Measurements from ENCODE around the gene CD28. TPM values are rescaled to one million over a fixed set of nuclear protein-coding genes. Genes with fewer than 3 reads are reported as not detected.

Gene CD28
- total RNA-seq, 4 donors from 2014 or later, result 1.6 to 16.3 (median 6.0) TPM

DNA sequence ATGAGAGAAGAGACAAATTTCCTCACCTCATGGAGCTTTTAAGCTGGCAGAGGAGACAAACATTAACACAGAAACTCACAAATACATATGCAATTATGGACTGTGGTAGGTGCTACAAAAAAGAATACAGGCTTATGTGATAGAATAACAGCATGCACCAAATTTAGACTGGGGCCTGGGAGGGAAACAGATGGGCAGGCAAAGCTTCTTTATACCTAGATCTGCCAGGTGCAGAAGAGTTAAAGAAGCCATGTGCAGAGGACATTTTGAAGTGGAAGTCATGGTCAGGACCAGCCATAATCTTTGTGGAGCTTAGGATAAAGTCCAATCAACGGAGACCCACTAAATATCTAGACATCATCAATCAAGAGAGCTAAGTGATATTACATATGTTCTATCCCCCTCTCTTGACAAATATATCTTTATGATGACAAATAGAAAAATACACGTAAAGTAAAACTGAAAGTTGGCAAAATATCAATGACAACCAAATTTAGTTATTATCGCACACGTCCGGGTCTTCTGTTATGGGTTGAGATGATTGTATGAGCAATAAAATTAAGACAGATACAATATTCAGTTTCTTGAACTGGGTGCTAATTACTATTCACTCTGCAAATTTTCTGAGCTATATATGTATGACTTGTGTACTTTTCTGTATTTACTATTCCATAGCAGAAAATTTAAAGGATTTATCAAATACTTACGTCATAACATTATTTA is 44.1 kb downstream of the CD28 start:
- no peak for ATAC-seq (ENCODE audit: low FRiP score)
- TF ChIP-seq, protein P1, sequence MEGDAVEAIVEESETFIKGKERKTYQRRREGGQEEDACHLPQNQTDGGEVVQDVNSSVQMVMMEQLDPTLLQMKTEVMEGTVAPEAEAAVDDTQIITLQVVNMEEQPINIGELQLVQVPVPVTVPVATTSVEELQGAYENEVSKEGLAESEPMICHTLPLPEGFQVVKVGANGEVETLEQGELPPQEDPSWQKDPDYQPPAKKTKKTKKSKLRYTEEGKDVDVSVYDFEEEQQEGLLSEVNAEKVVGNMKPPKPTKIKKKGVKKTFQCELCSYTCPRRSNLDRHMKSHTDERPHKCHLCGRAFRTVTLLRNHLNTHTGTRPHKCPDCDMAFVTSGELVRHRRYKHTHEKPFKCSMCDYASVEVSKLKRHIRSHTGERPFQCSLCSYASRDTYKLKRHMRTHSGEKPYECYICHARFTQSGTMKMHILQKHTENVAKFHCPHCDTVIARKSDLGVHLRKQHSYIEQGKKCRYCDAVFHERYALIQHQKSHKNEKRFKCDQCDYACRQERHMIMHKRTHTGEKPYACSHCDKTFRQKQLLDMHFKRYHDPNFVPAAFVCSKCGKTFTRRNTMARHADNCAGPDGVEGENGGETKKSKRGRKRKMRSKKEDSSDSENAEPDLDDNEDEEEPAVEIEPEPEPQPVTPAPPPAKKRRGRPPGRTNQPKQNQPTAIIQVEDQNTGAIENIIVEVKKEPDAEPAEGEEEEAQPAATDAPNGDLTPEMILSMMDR (IDR thresholded peaks at IDR 0.05), result no peak
- DNase-seq (ENCODE audit: low spot score), result no peak

DNA sequence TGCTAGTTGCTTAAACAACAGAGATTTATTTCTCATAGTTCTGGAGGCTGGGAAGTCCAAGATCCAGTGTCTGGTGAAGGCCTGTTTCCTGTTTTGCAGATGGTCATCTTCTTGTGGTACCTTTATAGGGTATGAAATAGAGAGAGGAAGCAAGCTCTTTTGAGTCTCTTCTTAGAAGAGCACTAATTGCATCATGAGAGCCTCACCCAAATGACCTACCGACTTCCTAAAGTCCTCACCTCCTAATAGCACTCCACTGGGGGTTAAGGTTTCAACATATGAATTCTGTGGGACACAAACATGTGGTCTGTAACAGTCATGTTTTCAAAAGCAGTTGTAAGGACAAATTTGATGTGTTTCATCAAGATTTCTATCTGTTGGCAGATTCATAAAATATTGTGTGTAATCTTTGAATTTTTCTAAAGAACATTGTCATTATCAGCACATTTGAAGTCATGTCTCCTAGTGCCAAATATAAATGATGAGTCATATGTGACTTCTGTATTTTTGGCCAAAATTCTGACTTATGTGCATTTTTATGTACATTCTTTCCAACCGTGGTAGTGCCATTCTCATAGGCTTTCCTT is 45.3 kb downstream of the CD28 start:
- TF ChIP-seq, protein P1 (IDR thresholded peaks at IDR 0.05), result no peak
- DNase-seq (ENCODE audit: low spot score) (no peak), ATAC-seq (ENCODE audit: low FRiP score) (no peak)

DNA sequence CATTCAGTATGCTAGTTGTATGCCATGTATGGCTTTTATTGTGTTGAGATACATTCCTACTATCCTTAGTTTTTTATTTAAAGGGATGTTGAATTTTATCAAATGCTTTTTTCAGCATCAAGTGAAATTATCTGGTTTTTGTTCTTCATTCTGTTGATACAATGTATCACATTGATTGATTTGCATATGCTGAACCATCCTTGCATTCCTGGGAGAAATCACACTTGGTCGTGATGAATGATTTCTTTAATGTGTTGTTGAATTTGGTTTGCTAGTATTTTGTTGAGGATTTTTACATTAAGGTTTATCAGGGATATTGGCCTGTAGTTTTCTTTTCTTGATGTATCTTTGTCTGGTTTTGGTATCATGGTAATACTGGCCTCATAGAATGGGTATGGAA is 49.7 kb downstream of the CD28 start:
- DNase-seq (ENCODE audit: low spot score) (no peak), ATAC-seq (ENCODE audit: low FRiP score) (no peak)
- TF ChIP-seq, protein P1 (IDR thresholded peaks at IDR 0.05), result no peak

DNA sequence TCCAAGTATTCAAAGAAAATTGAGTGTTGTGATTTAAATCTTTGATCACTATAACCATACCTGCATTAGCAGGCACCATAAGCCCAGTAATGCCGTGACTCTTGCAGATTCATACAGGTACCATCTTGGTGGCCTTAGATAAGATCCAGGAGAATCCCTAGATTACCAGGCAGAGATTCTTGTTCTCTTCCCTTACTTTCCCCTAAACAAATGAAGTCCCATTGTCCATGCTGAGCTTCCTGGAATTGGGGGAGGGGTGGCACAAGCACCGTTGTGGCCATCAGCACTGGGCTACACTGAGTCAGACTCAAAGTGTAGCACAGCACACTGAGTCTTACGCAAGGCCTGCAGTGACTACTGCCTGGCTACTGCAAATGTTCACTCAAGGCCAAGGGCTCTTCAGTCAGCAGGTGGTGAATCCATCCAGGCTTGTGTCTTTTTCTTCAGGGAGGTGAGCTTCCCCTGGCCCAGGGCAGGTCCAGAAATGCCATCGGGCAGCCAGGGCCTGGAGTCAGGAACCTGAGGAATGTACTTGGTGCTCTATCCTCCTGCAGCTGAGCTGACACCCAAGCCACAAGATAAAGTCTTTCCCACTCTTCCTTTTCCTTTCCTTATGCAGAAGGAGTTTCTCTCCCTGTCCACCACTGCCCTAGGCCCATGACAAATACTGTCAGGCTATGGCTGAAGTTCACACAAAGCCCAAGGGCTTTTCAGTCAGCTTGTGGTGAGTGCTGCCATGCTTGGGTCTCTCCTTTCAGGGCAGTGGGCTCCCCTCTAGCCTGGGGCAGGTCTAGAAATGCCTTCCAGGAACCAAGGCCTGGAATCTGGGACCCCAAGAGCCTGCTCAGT is 52.6 kb downstream of the CD28 start:
- ATAC-seq (ENCODE audit: low FRiP score) (no peak), DNase-seq (ENCODE audit: low spot score) (no peak)
- TF ChIP-seq, protein P1 (IDR thresholded peaks at IDR 0.05), result no peak

DNA sequence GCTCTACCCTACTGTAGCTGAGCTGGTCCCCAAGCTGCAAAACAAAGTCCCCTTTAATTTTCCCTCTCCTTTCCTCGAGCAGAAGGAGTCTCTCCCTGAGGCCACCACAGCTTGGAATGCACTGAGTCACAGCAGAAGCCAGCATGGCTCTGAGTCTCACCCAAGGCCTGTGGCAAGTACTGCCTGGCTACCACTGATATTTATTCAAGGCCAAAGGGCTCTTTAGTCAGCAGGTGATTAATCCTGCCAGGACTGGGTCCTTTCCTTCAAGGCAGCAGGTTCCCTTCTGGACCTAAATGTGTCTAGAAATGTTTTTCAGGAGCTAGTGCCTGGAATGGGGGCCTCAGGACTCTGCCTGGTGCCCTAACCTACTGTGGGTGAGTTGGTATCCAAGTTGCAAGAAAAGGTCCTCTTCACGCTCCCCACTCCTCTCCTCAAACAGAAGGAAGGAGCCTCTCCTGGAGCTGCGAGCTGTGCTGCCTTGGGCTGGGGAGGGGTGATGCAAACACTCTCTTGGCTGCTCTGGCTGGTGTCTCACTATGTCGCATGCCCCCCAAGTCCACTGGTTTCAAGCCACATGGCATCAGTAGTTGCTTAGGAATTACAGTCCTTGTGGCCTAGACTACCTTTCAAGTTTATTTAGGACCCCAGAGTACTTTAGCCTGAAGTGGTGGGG is 53.4 kb downstream of the CD28 start:
- DNase-seq (ENCODE audit: low spot score) (no peak), ATAC-seq (ENCODE audit: low FRiP score) (no peak)
- TF ChIP-seq, protein P1 (IDR thresholded peaks at IDR 0.05), result no peak

DNA sequence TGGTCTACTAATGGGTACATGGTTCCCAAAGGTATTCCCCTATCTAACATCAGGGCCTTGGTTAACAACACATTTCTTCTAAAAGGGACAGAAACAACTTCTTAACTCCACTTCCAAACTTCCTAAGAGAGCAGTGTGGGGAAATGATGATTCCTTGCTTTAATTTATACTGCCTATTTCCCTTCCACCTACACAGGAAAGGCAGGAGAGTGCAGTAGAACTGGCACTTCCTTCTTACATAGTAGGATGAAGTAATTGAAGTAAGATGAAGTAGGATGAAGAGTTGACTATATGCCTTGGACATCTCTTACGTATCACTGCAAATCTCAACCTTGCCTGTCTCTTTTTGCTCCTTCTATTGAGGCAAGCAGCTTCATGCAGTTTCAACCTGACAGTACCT is 54.7 kb downstream of the CD28 start:
- ATAC-seq (ENCODE audit: low FRiP score) (no peak), DNase-seq (ENCODE audit: low spot score) (no peak)
- TF ChIP-seq, protein P1 (IDR thresholded peaks at IDR 0.05), result no peak
